ENCODE measurements around the gene STRADA.

The STRADA gene, protein sequence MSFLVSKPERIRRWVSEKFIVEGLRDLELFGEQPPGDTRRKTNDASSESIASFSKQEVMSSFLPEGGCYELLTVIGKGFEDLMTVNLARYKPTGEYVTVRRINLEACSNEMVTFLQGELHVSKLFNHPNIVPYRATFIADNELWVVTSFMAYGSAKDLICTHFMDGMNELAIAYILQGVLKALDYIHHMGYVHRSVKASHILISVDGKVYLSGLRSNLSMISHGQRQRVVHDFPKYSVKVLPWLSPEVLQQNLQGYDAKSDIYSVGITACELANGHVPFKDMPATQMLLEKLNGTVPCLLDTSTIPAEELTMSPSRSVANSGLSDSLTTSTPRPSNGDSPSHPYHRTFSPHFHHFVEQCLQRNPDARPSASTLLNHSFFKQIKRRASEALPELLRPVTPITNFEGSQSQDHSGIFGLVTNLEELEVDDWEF

DNA sequence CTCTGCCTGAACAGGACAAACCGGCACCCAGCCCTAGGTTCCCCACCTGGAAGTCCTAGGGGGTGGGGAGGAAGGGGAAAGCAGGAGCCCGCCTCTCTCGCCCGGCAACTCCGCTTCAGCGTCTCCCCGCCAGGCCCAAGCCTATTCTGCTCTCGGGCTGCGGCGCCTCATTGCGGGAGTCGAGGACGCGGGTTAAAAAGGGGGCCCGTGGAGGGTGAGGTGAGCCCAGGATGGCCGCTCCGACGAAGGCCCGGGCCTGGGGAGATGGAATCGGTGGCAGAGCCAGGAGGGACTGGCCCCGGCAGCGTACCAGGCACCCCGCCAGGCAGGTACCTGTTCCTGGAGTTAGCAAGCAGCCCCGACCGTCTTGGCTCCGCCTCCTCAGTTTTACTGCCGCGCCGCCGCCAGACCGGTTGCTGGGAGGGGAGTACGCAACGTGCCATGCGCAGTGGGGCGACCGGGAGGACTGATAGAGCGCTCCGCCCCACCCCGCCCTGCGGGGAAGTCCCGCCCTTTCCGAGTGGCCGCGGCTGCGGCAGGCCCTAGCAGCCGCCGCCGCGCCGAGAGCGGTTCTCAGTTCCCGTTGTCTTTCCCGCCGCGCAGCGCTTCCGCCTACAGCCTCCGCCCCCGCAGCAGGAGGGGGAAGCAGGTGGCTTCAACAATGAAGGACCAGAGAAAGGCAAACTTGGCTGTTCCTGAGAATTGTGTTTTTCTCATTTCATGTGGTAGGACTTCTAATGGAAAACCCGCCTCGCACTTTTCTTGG lies at the start of gene STRADA:
Gene STRADA (minus strand): TSS at position 392 of the 766 bp plus-strand sequence. CDS start 13,430 bp downstream, outside the sequence.
- TF ChIP-seq CTCF (IDR thresholded peaks at IDR 0.05), result no peak

DNA sequence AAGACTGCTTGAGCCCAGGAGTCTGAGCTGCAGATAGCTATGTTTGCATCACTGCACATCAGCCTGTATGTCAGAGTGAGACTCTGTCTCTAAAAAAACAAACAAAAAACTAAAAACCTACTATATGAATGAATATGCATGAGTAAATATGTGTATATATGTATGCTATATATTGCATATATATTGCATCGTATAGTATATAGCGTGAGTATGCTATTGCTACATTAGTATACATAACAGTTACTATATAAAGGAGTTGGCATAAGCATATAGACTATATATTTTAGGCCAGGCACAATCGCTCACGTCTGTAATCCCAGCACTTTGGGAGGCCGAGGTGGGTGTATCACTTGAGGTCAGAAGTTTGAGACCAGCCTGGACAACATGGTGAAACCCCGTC lies 48.5 kb upstream of the STRADA start:
- no peak for TF ChIP-seq CTCF (IDR thresholded peaks at IDR 0.05)

GRCh38 chr17:63786971-63787711 lies 45.5 kb upstream of the STRADA start:
- no peak for TF ChIP-seq CTCF (IDR thresholded peaks at IDR 0.05)

DNA sequence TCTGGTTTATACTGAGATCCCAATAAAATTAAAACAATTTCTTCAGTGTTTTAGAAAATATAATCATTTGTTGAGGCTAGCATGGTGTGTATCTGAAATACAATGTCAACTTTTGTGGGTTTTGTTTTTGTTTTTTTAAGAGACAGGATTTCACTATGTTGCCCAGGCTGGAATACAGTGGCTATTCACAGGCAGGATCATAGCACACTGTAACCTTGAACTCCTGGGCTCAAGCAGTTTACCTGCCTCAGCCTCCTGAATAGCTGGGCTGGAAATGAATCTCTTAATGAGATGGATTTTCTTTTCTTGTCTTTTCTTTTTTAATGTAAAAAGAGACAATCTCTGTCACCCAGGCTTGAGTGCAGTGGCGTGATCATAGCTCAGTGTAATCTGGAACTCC lies 44.5 kb upstream of the STRADA start:
- TF ChIP-seq CTCF (IDR thresholded peaks at IDR 0.05), result no peak

- no peak for TF ChIP-seq CTCF (IDR thresholded peaks at IDR 0.05)
Measured at GRCh38 chr17:63785556-63785955, 44.0 kb upstream of the STRADA start.

- no peak for TF ChIP-seq CTCF (IDR thresholded peaks at IDR 0.05)
Measured at GRCh38 chr17:63783522-63783921, 41.9 kb upstream of the STRADA start.

DNA sequence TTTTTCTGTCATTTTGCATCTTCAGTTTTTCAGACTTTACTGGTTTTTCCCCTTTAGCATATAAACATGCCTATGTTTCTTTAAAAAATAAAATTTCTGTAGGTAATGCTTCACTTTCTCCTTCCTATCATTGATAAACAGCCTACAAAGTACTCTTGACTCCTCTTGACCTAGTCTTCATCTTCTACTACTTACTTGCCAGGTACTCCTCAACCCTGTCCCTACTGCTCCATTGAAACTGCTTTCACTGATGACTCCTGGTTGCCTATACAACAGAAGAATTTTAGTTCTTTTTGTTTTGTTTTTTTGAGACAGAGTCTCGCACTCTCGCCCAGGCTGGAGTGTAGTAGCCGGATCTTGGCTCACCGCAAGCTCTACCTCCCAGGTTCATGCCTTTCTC lies 39.3 kb upstream of the STRADA start:
- no peak for TF ChIP-seq CTCF (IDR thresholded peaks at IDR 0.05)

All from LNCAP (cell line).